ENCODE data around the gene KATNBL1.

KATNBL1 gene

GRCh38 chr15:34248190-34248589 is 38.3 kb upstream of the KATNBL1 start:
- H3K27me3 ChIP-seq (ENCODE audit: insufficient read depth, poor library complexity, severe bottlenecking) = no peaks in the 10 kb centered on the region
- no peaks in the 10 kb centered on the region for H3K9me3 ChIP-seq (ENCODE audit: severe bottlenecking)
- no peak for DNase-seq (ENCODE audit: low spot score)
- H3K36me3 ChIP-seq (ENCODE audit: low read depth) = peaks cover 24% of the 10 kb centered on the region
- no peak overlapping the region for H3K27ac ChIP-seq (ENCODE audit: poor library complexity, severe bottlenecking)
- no peak overlapping the region for H3K4me3 ChIP-seq (ENCODE audit: severe bottlenecking)
- no peaks in the 10 kb centered on the region for H3K4me1 ChIP-seq (ENCODE audit: insufficient read depth, poor library complexity, severe bottlenecking)
- no peak for ATAC-seq (ENCODE audit: low read depth)
- TF ChIP-seq CTCF (IDR thresholded peaks at IDR 0.05; ENCODE audit: poor library complexity, severe bottlenecking) = no peak

- no peaks in the 10 kb centered on the region for H3K9me3 ChIP-seq (ENCODE audit: severe bottlenecking)
- TF ChIP-seq CTCF (IDR thresholded peaks at IDR 0.05; ENCODE audit: poor library complexity, severe bottlenecking) = no peak
- no peak overlapping the region for H3K4me3 ChIP-seq (ENCODE audit: severe bottlenecking)
- H3K27me3 ChIP-seq (ENCODE audit: insufficient read depth, poor library complexity, severe bottlenecking) = no peaks in the 10 kb centered on the region
- no peaks in the 10 kb centered on the region for H3K4me1 ChIP-seq (ENCODE audit: insufficient read depth, poor library complexity, severe bottlenecking)
- no peak for ATAC-seq (ENCODE audit: low read depth)
- peaks cover 20% of the 10 kb centered on the region for H3K36me3 ChIP-seq (ENCODE audit: low read depth)
- no peak overlapping the region for H3K27ac ChIP-seq (ENCODE audit: poor library complexity, severe bottlenecking)
- DNase-seq (ENCODE audit: low spot score) = no peak
These were observed 36.5 kb upstream of the KATNBL1 start for GRCh38 chr15:34246276-34246976.

- DNase-seq (ENCODE audit: low spot score) (no peak), ATAC-seq (ENCODE audit: low read depth) (no peak)
- no peak for TF ChIP-seq CTCF (IDR thresholded peaks at IDR 0.05; ENCODE audit: poor library complexity, severe bottlenecking)
- Histone ChIP-seq H3K36me3 (ENCODE audit: low read depth) (peaks cover 41% of the 10 kb centered on the region), H3K27ac (ENCODE audit: poor library complexity, severe bottlenecking) (no peak overlapping the region), H3K4me1 (ENCODE audit: insufficient read depth, poor library complexity, severe bottlenecking) (peaks cover 20% of the 10 kb centered on the region), H3K4me3 (ENCODE audit: severe bottlenecking) (no peak overlapping the region), H3K9me3 (ENCODE audit: severe bottlenecking) (no peaks in the 10 kb centered on the region), H3K27me3 (ENCODE audit: insufficient read depth, poor library complexity, severe bottlenecking) (no peaks in the 10 kb centered on the region)
These were observed 33.3 kb upstream of the KATNBL1 start for GRCh38 chr15:34243226-34243625.

GRCh38 chr15:34242331-34242710 is 32.4 kb upstream of the KATNBL1 start:
- TF ChIP-seq CTCF (IDR thresholded peaks at IDR 0.05; ENCODE audit: poor library complexity, severe bottlenecking) = no peak
- no peak for DNase-seq (ENCODE audit: low spot score)
- Histone ChIP-seq H3K27me3 (ENCODE audit: insufficient read depth, poor library complexity, severe bottlenecking) (no peaks in the 10 kb centered on the region), H3K27ac (ENCODE audit: poor library complexity, severe bottlenecking) (no peak overlapping the region), H3K9me3 (ENCODE audit: severe bottlenecking) (no peaks in the 10 kb centered on the region), H3K4me1 (ENCODE audit: insufficient read depth, poor library complexity, severe bottlenecking) (peaks cover 20% of the 10 kb centered on the region), H3K4me3 (ENCODE audit: severe bottlenecking) (no peak overlapping the region), H3K36me3 (ENCODE audit: low read depth) (peaks cover 46% of the 10 kb centered on the region)
- ATAC-seq (ENCODE audit: low read depth) = no peak

Data from RWPE2 (cell line).